ENCODE results near the gene SMIM41.

SMIM41 gene

DNA sequence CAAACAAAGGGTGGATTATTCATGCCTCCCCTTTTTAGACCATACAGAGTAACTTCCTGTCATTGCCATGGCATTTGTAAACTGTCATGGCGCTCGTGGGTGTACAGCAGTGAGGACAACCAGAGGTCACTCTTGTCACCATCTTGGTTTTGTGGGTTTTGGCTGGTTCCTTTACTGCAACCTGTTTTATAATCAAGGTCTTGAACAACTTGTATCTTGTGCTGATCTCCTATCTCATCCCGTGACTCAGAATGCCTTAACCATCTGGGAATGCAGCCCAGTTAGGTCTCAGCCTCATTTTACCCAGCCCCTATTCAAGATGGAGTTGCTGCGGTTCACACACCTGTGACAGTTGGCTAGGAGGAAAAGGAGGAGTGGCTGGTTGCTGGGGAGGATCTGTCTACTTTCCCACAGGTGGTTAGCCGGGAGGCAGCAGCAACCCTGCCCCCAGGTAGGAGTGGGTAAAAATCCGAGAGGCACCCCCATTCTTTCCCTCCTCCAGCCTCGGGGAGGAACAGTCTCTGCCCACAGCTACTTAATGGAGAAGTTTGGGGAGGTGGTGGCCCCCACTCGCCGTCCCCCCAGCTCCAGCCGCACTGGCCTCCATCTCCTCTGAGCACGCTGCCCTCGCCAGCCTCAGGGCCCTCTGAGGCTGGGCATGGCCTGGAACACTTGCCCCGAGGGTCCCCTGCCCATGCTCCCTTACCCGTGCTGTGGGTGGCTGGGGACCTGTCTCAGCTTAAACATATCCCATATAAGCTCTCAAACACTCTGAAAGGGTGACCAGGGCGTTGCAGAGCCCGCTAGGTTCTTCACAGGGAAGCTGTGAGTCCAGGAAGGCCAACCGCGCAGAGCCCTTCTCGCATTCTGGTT lies 41.7 kb downstream of the SMIM41 start:
- DNase-seq, result no peak

DNA sequence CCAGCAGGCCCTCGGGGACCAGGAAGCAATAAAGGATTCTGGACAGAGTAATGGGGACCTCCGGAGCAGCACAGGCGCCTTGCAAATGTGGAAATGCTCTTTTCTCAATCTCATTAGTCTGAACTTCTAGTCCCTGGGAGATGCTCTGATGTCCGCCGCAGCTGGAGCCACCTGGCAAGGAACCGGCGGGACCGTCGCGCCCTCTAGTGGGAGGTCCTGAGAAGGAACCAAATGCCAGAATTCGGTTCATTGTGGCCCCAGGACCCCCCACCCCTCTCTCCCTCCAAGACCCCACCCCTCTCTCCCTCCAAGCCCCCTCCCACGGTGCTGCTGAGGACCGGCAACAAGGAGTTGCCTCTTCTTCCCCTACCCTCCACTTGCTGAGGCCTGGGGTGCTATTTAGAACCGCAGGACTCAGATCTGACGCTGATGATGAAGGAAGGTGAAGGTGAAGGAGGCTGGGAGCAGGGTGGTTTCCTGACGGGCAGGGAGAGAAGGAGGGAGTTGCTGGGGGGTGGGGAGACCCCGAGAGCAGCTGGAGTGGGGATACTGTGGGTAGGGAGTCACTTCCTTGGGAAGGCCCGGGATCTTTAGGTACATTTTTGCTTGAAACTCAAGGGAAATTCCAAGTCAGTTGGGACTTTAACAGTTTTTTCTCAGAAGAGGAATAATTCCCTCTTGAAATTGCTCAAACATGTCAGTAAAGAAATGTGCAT lies 42.5 kb downstream of the SMIM41 start:
- DNase-seq, result peak in 30 of 51 donors; percentile 2 to 66 (median 25)

DNA sequence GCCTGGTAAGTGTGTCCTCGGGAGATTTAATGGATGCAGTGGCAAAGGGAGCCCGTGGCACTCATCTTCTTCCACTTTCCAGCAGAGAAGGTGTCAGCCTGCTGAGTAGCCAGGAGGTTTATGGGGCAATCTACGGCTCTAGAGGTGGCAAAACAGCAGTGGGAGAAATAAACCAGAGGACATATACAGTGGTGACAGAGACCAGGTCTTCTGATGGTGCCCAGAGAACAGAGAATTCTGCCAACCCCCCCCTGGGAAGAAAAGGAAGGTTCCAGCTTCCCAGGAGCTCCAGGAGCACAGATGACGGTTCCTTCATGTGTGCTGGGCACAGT lies 43.0 kb downstream of the SMIM41 start:
- DNase-seq, result no peak

DNA sequence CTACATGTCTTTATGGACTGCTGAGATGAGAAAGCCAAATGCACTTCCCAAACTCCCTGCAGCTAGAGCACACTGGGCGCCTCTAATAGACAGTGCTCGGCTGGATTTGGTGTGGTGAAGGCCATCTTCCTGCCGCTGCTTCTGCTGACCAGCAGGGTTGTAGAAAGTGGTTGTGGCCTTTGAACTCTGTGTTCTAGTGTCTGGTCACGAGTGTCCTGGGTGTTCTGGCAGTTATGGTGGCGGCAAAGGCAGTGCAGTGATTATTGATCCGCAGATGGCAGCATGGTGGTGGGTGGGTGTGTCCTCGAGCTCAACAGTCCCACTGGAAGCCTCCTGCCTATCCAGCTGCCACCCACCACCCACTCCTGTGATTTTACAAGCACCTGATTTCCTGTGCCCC lies 43.4 kb downstream of the SMIM41 start:
- no peak for DNase-seq

DNA sequence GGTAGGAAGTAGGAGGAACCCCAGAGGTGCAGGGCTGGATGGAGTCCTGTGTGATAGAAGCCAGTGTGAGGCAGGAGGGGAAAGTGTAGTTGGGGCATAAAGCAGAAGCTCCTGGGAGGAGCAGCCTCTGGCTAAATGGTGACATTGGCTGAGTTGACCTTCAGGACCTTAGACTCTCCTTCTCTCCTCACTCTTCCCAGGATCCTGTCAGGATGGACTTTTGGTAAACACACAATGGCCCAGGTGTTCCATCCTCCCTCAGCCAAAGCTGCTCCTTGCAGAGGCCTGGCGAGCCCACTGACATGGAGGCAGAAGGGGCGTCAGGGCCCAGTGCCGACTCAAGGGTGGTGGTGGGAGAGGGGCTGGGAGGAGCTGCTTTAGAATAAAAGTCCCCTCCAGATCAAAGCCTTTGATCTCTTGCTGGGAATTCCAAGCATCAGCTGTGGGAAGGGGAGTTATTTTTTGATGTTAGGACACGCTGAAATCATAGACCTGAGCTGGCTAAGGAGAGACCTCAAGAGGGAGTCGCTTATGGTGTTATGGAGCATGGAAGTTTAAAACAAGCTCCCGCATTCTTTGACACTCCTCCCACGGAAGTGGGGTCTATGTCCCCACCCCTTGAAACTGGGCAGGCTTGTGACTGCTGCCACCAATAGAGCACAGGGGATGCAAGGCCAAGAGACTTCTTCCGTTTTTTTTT lies 44.1 kb downstream of the SMIM41 start:
- DNase-seq, result no peak

DNA sequence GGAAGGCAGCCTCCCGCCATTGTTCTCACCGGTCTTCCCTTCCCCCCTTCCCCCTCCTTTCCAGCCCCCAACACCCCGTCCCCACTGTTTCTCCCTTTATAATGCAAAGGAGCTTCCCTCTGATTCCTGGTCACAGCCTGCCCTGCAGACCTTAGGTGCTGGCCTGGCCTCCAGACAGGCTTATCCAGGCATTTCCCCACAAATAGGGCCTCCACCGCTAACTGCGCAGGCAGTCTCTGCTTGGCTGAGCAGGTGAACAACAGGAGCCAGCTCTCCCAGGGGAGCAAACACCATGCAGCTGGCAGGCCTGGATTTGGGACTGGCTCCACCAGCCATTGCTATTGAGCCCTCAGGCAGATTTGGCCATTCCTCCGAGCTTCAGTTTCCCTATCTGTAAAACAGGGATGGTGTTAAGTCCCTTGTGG lies 46.0 kb downstream of the SMIM41 start:
- no peak for DNase-seq

DNA sequence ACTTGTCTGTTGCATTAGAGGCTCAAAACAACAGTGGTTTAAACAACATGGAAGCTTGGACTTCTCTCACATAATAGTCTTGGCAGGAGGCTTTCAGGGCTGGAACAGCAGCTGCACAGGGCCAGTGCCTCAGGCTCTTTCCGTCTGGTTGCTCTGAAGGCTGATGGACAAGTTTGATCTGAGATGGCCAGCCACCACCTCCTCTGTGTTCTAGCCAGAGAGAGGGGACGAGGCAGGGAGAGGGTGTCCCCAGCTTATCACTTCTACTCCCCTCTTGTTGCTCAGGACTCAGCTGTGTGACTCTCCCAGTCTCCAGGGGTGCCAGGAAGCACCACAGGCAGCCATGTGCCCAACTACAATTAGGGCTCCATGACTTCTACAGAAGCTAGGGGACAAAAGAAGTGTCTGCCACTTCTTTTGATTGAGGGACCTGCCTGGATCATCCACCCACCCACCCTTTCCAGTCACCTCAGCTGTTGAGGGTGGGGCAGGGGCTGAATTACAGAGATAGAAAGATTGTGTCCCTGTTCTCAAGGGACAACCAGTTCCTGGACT lies 46.6 kb downstream of the SMIM41 start:
- DNase-seq, result no peak

DNA sequence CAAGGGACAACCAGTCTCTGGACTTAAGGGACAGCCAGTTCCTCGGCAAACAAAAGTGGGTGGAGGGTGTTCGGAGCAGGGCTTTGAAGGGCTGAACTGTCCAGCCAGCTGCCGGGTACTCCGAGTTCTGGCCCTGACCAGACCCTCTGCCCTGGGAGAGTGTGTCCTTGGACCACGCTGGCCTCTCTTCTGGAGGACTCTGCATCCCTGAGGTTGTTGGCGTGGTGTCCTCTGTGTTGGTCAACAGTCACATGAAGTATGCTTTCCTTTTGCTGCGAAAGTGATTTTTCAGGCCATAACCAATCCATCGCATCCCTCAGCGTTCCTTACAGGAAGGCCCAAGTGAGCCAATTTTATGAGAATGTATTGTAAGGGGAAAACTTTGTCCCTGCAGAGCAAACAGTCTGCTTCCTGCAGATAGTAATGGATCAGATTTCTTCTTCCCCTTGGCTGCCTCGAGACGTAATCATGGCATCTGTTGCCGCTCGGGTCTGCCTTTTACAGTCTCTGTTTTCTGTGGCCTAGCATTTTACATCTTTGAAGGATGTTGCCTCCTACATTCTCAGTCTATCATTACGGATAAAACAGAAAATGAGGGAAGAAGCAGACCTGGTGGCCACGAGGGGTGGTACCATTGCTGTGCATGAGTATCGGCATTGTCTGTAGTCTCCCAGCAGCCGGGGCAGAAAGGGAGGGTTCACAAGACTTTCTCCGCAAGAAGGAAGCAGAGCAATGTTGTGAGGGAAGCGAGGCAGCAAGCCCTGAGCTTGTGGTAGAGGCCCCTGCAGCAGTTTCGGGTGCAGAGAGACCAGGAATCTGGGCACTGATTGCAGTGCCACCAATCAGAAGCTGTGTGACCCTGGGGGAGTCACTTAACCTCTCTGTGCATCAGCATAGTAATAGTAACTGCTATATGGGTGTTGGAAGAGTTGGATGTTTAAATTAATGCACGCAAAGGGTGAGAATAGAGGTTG lies 47.4 kb downstream of the SMIM41 start:
- no peak for DNase-seq

DNA sequence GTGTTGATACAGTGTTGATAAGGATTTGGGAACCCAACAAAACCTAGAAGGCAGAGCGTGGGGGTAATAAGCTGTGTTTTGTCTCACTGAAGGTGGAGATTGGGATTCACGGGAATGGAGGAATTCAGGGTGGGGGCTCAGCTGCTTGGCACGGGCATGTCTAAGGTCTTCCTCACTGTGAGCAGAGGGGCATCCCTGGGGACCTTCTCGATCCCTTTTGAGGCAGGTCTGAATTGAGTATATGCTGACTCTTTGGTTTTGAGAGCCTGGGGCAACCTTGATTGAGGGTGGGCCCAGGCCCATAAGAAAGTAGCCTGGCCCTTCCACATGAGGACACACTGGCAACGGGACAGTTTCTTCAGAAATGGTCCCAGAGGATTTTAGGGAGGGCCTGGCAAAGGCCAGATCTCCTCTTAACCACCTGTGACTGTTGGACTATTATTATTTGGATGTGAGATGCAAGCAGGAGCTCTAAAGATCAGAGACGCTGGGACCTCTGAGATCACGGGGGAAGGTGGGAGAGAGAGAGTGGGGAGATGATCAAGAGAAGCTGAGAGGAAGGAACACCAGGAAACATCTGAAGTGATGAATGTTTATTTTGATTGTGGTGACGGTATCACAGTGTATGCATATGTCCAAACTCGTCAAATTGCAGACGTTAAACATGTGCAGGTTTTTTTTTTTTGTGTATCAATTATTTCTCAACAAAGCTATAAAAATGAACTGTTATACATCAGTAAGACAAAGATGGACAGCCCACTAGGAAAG lies 48.4 kb downstream of the SMIM41 start:
- no peak for DNase-seq

DNA sequence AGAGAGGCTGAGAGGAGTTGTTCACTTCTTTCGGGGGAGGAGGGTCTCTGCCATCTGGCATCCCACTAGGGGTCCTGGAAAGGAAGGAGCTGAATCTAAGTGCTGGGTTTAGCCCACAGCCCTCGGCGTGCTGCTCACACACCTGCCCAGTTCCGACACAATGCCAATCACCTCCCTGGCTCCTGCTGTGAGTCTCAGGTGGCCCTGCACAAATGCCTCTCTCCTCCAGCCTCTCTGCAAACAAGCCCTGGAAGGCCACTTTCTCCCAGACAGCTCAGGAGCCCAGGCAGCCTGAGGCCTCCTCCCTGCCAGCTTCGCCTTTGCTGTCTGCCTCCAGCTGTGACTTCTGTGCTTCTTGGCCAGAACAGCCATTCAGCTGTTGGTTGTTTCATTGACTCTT lies 51.2 kb downstream of the SMIM41 start:
- no peak for DNase-seq

DNA sequence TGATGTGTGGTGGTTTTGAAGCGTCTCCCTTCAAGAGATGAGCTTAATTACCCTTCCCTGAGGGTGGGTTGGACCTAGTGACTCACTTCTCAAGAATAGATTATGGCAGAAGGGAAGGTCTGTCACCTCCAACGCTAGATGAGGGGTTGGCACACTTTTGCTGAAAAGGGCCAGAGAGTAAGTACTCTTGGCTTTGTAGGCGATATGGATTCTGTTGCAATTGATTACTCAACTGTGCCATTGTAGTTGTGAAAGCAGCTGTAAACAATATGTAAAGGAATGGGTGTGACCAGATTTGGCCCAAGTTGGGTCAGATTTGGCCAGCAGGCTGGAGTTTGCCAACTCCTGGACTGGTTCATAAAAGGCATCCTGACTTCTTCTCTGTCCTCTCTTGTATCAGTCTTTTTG lies 53.3 kb downstream of the SMIM41 start:
- no peak for DNase-seq

DNA sequence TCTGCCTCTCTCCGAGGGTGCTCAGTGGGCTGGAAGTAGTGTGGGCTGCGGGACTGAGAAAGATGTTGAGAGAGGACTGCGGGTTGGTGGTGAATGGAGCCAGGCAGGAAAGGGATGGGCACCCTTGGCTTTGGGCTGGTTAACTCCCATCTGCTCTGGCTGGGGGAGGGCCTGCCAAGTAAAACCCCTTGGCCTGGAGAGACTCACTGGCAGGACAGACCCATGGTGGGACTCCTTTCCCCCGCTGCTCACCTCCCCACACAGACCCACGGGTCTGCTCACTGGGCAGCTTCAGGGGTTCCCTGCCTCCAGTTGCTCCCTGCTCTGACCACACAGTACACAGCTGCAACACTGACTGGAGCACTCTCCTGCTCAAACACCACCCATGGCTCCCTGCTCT lies 58.2 kb downstream of the SMIM41 start:
- DNase-seq, result no peak

DNA sequence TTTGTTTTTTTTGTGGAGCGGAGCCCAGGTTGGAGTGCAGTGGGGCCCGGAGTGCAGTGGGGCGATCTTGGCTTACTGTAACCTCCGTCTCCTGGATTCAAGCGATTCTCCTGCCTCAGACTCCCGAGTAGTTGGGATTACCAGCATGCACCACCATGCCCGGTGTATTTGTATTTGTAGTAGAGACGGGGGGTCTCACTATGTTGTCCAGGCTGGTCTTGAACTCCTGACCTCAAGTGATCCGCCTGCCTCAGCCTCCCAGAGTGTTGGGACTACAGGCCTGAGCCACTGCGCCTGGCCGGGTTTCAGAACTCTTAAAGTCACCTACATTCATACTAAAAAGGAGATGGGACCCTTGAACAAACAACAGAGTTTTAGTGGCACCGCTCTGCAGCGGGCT lies 59.6 kb downstream of the SMIM41 start:
- DNase-seq, result no peak

DNA sequence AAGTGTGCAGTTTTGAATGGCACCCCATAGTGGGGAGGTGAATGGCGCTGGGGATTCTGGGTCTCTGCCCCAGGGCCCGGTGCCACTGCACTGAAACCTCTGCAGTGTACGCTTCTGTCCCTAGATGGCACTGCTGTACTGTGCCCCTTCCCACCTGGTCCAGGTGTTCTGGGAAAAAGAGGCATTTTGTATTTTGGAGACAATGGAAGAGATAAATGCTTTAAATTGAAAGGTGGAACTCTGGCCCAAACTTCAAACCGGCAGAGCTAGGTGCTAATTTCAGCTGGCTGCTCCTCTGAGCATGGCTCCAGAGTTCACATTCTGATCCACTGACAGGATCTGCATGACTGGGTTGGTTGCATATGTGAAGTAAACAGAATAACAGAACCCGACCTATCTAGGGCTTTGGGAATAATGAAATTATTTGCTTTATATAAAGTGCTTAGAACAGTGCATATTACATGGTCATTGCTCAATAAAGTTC lies 60.1 kb downstream of the SMIM41 start:
- peak in 1 of 51 donors; percentile 3 for DNase-seq

DNA sequence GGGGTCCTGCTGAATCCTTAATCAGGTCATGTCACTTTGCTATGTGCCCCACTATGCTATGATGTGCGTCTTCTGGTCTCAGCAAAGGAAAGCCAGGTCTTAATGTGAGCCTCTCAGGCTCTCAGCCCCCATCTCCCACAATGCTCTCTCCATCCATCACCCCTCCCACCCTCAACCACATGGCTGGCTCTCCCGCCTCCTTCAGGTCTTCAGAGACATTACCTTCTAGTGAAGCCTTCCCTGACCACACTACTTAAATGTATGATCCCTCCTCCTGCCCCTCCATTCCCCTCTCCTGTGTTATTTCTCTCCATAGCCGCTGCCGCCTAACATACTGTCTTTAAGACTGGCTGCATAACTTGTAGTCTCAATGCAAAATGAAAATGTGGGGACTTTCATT lies 61.8 kb downstream of the SMIM41 start:
- no peak for DNase-seq

DNA sequence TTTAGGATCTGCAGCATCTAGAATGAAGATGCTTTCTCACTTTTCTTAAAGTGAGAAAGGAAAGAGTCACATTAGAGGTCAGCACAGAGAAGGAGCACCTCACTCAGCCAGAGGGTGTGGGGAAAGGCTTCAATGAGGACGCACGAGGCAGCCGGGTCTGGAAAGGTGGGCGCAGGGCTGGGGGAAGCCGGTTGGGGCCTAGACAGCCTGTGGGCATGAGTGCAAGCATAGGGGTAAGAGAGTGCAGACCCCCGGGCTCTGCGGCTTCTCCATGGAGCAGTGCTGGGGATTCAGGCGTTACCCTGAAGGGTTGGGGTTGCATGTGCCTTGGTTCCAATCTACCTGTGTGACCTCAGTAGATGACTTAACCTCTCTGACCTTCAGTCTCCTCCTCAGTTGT lies 62.4 kb downstream of the SMIM41 start:
- no peak for DNase-seq

DNA sequence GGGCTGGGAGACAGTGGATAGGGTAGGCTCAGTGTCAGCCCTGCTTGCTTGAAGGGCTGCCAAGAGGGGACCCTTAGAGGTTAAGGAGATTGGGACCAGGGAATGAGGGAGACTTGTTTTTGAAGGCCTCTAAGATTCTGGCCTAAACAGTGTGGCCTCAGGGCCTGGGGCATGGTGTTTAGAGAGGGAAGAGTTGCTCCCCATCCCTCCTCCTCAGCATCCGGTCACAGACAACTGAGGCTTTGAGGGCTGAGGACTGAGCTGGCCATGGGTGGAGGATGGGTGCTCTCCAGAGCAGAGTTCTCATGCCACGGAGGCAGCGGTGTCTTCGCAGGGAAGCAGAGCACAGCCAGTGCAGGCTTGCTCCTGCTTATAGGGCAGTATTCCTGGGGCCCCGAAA lies 62.9 kb downstream of the SMIM41 start:
- DNase-seq, result no peak

DNA sequence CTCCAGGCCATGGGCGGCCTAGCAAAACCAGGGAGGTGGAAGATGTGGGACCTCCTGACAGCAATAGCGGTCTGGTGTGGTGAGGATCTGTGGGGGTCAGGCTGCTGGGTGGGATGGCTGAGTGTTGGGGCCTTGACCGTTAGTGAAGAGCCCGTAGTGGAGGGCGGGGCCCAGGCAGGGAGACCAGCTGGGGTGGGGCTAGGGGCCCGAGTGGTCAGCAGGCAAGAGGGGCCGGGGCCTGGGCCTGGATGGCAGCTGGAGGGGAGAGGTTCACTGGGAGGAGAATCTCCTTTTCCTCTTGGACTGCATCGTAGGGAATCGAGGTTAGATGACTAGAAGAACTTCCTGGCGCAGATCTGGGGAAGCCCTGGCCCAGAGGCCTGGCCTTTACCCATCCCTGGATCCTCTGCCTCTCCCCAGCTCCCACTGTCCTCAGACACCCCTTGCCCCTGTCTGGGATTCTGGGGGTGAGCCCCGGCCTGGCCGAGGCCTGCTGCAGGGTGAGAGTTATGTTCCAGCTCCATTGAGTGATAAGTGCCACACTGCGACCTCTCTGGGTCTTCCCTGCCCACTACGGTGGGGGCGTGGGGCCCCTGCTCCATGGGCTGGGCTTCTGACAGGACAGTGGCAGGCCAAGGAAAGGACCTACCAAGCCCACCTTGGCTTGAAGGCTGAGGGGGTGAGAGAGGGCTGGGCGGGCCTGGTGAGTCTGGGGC lies 65.2 kb downstream of the SMIM41 start:
- no peak for DNase-seq
